Thyroid gland (tissue), 4 donors: Measurements from ENCODE around the gene MOSPD2.

Experiments
- POLR2A ChIP-seq, 2 donors: fragments of 450-650 bp; IDR thresholded peaks; one replicate each; pipeline ENCODE4 v1.6.1; 2017; ENCODE audit warnings: antibody characterized with exemption in 2 of 2, mild to moderate bottlenecking in 2 of 2, moderate library complexity in 1 of 2
- TF ChIP-seq, protein P1 (sequence below), 6 experiments: fragments of 200-600 bp in 3 of 6; fragments of 450-650 bp in 3 of 6; sonication (generic) in 3 of 6; IDR thresholded peaks; one replicate each; pipeline ENCODE4 v1.5.1; 2016 to 2019; ENCODE audit warnings: antibody characterized with exemption in 6 of 6, mild to moderate bottlenecking in 2 of 6, inconsistent platforms in 1 of 6, moderate library complexity in 1 of 6

DNA sequence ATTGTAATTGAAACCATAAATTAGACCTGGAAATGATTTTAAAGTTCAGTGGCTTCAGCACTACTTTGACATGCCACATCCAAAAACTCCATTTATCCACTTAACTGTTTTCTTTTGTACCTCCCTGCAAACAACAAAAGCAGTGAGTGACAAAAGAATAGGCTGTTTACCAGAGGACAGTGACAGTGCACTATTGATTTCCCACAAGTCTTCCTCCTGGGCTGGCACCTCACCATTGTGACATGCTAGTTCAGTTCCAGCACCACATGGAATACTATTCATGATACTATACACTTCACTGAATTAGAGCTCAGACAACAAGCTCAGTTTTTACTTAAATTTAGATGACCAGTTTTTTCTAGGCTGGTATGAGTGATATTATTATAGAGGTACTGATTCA is 29.3 kb downstream of the MOSPD2 start:
- TF ChIP-seq, protein P1, sequence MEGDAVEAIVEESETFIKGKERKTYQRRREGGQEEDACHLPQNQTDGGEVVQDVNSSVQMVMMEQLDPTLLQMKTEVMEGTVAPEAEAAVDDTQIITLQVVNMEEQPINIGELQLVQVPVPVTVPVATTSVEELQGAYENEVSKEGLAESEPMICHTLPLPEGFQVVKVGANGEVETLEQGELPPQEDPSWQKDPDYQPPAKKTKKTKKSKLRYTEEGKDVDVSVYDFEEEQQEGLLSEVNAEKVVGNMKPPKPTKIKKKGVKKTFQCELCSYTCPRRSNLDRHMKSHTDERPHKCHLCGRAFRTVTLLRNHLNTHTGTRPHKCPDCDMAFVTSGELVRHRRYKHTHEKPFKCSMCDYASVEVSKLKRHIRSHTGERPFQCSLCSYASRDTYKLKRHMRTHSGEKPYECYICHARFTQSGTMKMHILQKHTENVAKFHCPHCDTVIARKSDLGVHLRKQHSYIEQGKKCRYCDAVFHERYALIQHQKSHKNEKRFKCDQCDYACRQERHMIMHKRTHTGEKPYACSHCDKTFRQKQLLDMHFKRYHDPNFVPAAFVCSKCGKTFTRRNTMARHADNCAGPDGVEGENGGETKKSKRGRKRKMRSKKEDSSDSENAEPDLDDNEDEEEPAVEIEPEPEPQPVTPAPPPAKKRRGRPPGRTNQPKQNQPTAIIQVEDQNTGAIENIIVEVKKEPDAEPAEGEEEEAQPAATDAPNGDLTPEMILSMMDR (IDR thresholded peaks at IDR 0.05), result no peak
- no peak for TF ChIP-seq POLR2A (IDR thresholded peaks at IDR 0.05)
